ENCODE measurements around the gene PMM1.
"Not testable (repeated sequence)": the region's sequence is repeated elsewhere in the genome, so short reads cannot be mapped to it uniquely, and the experiment has no call there.

The PMM1 gene

DNA sequence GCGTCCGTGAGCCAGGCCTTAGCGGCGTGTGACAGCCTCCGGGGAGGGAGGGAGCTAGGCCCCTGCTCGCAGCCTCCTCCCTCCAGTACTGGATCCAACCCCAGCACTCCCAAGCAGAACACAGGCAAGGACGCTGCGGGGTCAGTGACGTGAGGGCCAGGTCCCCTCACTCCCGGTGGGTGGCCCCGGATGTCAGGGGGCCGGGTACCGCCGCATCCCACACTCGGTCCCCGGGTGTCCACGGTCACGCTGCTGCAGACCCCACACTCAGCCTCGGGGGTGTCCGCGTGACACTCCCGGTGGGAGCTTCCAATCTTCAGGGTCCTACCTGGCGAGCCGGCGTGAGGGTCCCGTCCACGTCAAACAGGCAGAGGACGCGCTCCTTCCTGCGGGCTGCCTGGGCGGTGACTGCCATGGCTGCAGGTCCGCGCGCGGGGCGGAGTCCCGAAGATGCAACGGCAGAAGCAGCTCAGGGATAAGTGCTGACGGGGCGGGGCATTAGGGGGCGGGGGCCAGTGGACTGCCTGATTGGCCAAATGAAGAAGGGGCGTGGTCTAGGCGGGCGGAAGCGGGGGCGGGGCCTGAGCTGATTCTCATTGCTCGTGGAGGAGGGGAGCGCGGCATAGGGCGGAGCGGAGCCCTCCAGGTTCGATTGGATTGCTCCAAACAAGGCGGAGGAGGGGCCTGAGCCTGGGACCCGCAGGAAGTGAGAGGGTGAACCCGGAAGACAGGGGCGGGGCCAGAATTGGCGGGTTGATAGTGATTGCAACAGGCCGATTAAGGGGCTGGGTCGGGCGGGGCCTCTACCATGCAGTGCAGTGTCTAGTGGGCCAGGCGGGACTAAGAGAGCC, at the start of gene PMM1:
TSS of gene PMM1 (minus strand) at position 450 of the 851 bp plus-strand sequence. CDS start at position 415, 35 bp downstream.
- in situ Hi-C loops (cut with HindIII; ENCODE audit: low sequenced_read_pairs) = no loop called here

GRCh38 chr22:41638748-41639147, 49.1 kb upstream of the PMM1 start:
- in situ Hi-C loops (cut with HindIII; ENCODE audit: low sequenced_read_pairs) = no loop called here

- in situ Hi-C loops (cut with HindIII; ENCODE audit: low sequenced_read_pairs) = no loop called here
Measured at GRCh38 chr22:41638124-41638523, 48.5 kb upstream of the PMM1 start.

GRCh38 chr22:41637623-41638022, 48.0 kb upstream of the PMM1 start:
- in situ Hi-C loops (cut with HindIII; ENCODE audit: low sequenced_read_pairs) = not testable (repeated sequence)

DNA sequence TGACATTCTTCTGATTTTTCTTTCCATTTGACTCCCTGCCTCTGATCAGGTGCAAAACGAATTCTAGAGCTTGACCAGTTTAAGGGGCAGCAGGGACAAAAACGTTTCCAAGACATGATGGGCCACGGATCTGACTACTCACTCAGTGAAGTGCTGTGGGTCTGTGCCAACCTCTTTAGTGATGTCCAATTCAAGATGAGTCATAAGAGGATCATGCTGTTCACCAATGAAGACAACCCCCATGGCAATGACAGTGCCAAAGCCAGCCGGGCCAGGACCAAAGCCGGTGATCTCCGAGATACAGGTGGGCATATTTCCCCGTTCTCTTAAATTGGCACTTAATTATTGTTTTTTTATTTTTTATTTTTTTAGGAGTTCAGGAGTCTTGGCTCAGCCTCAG, 46.8 kb upstream of the PMM1 start:
- in situ Hi-C loops (cut with HindIII; ENCODE audit: low sequenced_read_pairs) = no loop called here

DNA sequence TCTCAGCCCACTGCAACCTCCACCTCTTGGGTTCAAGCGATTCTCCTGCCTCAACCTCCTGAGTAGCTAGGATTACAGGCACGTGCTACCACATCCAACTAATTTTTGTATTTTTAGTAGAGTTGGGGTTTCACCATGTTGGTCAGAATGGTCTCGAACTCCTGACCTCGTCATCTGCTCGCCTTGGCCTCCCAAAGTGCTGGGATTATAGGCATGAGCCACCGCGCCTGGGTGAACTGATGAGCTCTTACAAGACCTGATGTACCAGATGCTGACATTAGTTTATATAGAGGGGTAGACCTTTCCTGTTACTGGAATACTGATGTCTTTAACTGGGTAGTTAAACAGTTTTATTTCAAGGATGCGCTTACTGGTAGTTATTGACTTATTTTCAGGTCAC, 45.0 kb upstream of the PMM1 start:
- in situ Hi-C loops (cut with HindIII; ENCODE audit: low sequenced_read_pairs) = not testable (repeated sequence)

DNA sequence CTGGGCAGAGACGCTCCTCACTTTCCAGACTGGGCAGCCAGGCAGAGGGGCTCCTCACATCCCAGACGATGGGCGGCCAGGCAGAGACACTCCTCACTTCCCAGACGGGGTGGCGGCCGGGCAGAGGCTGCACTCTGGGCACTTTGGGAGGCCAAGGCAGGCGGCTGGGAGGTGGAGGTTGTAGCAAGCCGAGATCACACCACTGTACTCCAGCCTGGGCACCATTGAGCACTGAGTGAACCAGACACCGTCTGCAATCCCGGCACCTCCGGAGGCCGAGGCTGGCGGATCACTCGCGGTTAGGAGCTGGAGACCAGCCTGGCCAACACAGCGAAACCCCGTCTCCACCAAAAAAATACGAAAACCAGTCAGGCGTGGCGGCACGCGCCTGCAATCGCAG, 42.0 kb upstream of the PMM1 start:
- in situ Hi-C loops (cut with HindIII; ENCODE audit: low sequenced_read_pairs) = not testable (repeated sequence)

GRCh38 chr22:41631115-41631514, 41.5 kb upstream of the PMM1 start:
- in situ Hi-C loops (cut with HindIII; ENCODE audit: low sequenced_read_pairs) = not testable (repeated sequence)

DNA sequence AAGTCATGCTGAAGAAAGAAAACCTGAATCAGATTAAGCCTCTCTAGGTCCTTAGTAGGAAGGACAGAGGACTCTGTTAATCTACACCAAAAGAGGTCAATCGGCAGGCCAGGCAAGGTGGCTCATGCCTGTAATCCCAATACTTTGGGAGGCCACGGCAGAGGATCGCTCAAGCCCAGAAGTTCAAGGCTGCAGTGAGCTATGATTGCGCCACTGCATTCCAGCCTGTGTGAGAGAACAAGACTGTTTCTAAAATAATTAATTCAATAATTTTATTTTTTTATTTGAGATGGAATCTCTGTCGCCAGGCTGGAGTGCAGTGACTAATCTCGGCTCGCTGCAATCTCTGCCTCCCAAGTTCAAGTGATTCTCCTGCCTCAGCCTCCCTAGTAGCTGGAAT, 35.9 kb upstream of the PMM1 start:
- in situ Hi-C loops (cut with HindIII; ENCODE audit: low sequenced_read_pairs) = no loop called here

GRCh38 chr22:41621911-41622179, 32.2 kb upstream of the PMM1 start:
- in situ Hi-C loops (cut with HindIII; ENCODE audit: low sequenced_read_pairs) = no loop called here

- in situ Hi-C loops (cut with HindIII; ENCODE audit: low sequenced_read_pairs) = no loop called here
Measured at GRCh38 chr22:41621099-41621910, 31.7 kb upstream of the PMM1 start, which contains the start of gene XRCC6. XRCC6 (plus strand) TSS chr22:41621295; CDS start chr22:41622005, 710 bp downstream.

- in situ Hi-C loops (cut with HindIII; ENCODE audit: low sequenced_read_pairs) = no loop called here
Measured at GRCh38 chr22:41620589-41621098, 31.0 kb upstream of the PMM1 start, which contains the start of gene DESI1. DESI1 (minus strand) TSS chr22:41621043; CDS start chr22:41620839, 204 bp downstream.

- in situ Hi-C loops (cut with HindIII; ENCODE audit: low sequenced_read_pairs) = no loop called here
Measured at GRCh38 chr22:41619979-41620588, 30.4 kb upstream of the PMM1 start.

DNA sequence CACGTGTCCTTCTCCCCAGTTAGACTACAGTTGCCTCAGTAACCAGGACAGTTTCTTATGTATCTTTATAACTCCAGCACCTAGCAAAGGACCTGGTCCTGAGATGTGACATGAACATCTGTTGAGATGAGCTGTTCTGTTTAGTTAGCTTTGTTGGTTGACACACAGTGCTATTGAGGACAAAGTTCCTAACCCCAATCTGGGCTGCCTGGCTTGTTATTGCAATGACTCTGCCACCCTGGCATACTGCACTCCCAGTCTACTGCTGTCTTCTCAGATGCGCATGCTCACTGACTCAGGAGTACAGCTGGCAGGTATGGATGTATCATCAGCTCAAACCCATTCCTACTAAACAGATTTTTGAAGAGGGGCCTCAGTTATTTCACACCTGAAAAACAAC, 23.8 kb upstream of the PMM1 start:
- in situ Hi-C loops (cut with HindIII; ENCODE audit: low sequenced_read_pairs) = no loop called here

GRCh38 chr22:41612603-41613306, 23.1 kb upstream of the PMM1 start:
- in situ Hi-C loops (cut with HindIII; ENCODE audit: low sequenced_read_pairs) = no loop called here

GRCh38 chr22:41608386-41608785, 18.7 kb upstream of the PMM1 start:
- in situ Hi-C loops (cut with HindIII; ENCODE audit: low sequenced_read_pairs) = no loop called here

- in situ Hi-C loops (cut with HindIII; ENCODE audit: low sequenced_read_pairs) = no loop called here
Measured at GRCh38 chr22:41603873-41604332, 14.3 kb upstream of the PMM1 start.

DNA sequence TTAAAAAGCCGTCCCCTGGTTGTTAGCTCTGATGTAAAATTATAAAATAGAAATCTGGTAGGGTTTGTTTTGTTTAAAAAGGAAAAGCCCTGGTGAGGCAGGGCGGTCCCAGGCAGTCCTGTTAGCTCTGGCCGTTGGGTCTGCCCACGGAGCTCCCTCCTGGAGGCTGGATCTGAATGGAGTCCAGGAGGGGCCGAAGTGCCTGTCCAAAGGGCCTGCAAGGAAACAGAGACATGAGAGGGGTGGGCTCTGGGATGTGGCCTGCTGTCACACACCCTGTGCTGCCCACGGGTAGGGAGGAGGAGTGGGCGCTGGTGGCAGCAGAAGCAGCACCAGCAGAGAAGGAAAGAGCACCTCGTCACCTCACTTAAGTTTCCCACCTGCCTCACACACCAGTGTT, 11.3 kb upstream of the PMM1 start:
- in situ Hi-C loops (cut with HindIII; ENCODE audit: low sequenced_read_pairs) = no loop called here

- in situ Hi-C loops (cut with HindIII; ENCODE audit: low sequenced_read_pairs) = no loop called here
Measured at GRCh38 chr22:41598891-41599635, 9.4 kb upstream of the PMM1 start.

- in situ Hi-C loops (cut with HindIII; ENCODE audit: low sequenced_read_pairs) = no loop called here
Measured at GRCh38 chr22:41598081-41598480, 8.4 kb upstream of the PMM1 start.

All from endothelial cell of hepatic sinusoid (primary cell).